Ishikawa (cell line): ENCODE data around the gene ELOVL3.

ENCODE experiments used
- CEBPB ChIP-seq: IDR thresholded peaks from 2 replicates; pipeline ENCODE4 v1.6.1; 2012
- CREB1 ChIP-seq: IDR thresholded peaks from 2 replicates; pipeline ENCODE4 v1.6.1; 2012; ENCODE audit warnings: low read depth
- EGR1 ChIP-seq: IDR thresholded peaks from 2 replicates; pipeline ENCODE4 v1.6.1; 2012
- EP300 ChIP-seq: IDR thresholded peaks from 2 replicates; pipeline ENCODE4 v1.6.1; 2012; ENCODE audit warnings: borderline replicate concordance
- FOXM1 ChIP-seq: IDR thresholded peaks from 2 replicates; pipeline ENCODE4 v1.6.1; 2012; ENCODE audit warnings: low read depth, borderline replicate concordance
- MAX ChIP-seq: IDR thresholded peaks from 2 replicates; pipeline ENCODE4 v1.6.1; 2012
- NFIC ChIP-seq: IDR thresholded peaks from 2 replicates; pipeline ENCODE4 v1.6.1; 2012
- RAD21 ChIP-seq: IDR thresholded peaks from 2 replicates; pipeline ENCODE4 v1.6.1; 2012; ENCODE audit warnings: low read depth
- REST ChIP-seq: IDR thresholded peaks from 2 replicates; pipeline ENCODE4 v1.6.1; 2012; ENCODE audit warnings: low read depth, mild to moderate bottlenecking
- TAF1 ChIP-seq: IDR thresholded peaks from 2 replicates; pipeline ENCODE4 v1.6.1; 2012; ENCODE audit warnings: low read depth, mild to moderate bottlenecking
- TCF12 ChIP-seq: IDR thresholded peaks from 2 replicates; pipeline ENCODE4 v1.6.1; 2012; ENCODE audit warnings: low read depth
- TEAD4 ChIP-seq: IDR thresholded peaks from 2 replicates; pipeline ENCODE4 v1.6.1; 2012
- USF1 ChIP-seq: IDR thresholded peaks from 2 replicates; pipeline ENCODE4 v1.6.1; 2012
- YY1 ChIP-seq: IDR thresholded peaks from 2 replicates; pipeline ENCODE4 v1.6.1; 2012; ENCODE audit warnings: low read depth
- ZBTB7A ChIP-seq: IDR thresholded peaks from 2 replicates; pipeline ENCODE4 v1.6.1; 2012; ENCODE audit warnings: low read depth

The ELOVL3 gene

GRCh38 chr10:102233997-102234396 is 7.9 kb downstream of the ELOVL3 start:
- TF ChIP-seq RAD21: no peak
- no peak for TF ChIP-seq TCF12
- no peak for TF ChIP-seq EGR1
- TF ChIP-seq REST: no peak
- no peak for TF ChIP-seq TEAD4
- TF ChIP-seq TAF1: no peak
- TF ChIP-seq EP300: no peak

- TF ChIP-seq RAD21 (no peak), CEBPB (no peak), YY1 (no peak), NFIC (no peak), TCF12 (no peak), TEAD4 (no peak)
Measured at GRCh38 chr10:102234888-102235597, 8.9 kb downstream of the ELOVL3 start.

- no peak for TF ChIP-seq ZBTB7A
- TF ChIP-seq MAX: no peak
- no peak for TF ChIP-seq YY1
- TF ChIP-seq TCF12: no peak
- no peak for TF ChIP-seq USF1
- TF ChIP-seq REST: no peak
- TF ChIP-seq RAD21: no peak
- no peak for TF ChIP-seq TAF1
- no peak for TF ChIP-seq FOXM1
- no peak for TF ChIP-seq EP300
- no peak for TF ChIP-seq CREB1
Measured at GRCh38 chr10:102235598-102235920, 9.5 kb downstream of the ELOVL3 start.

- no peak for TF ChIP-seq CEBPB
- TF ChIP-seq NFIC: no peak
- no peak for TF ChIP-seq ZBTB7A
- no peak for TF ChIP-seq CREB1
- no peak for TF ChIP-seq TCF12
- no peak for TF ChIP-seq FOXM1
- no peak for TF ChIP-seq TEAD4
- no peak for TF ChIP-seq MAX
- TF ChIP-seq REST: no peak
- TF ChIP-seq YY1: no peak
- TF ChIP-seq USF1: no peak
- TF ChIP-seq EP300: no peak
- TF ChIP-seq RAD21: no peak
- TF ChIP-seq EGR1: no peak
- TF ChIP-seq TAF1: no peak
Measured at GRCh38 chr10:102236006-102236405, 9.9 kb downstream of the ELOVL3 start.
